ENCODE results near the gene VPS13D. TPM values are rescaled to one million over a fixed set of nuclear protein-coding genes. Genes with fewer than 3 reads are reported as not detected.

The VPS13D gene
- total RNA-seq, 4 donors from 2014 or later: 33.2 to 115 (median 56.5) TPM

GRCh38 chr1:12296623-12297022 lies 66.8 kb downstream of the VPS13D start:
- Histone ChIP-seq H3K9me3 (no peaks in the 10 kb centered on the region), H3K27me3 (no peaks in the 10 kb centered on the region), H3K36me3 (no peaks in the 10 kb centered on the region), H3K4me3 (no peak overlapping the region), H3K27ac (no peak overlapping the region), H3K4me1 (no peaks in the 10 kb centered on the region)
- intact Hi-C loops (cut with DNase I; ENCODE audit: low total_unique reads): no loop called here
- no peak for DNase-seq
- TF ChIP-seq CTCF (IDR thresholded peaks at IDR 0.05): no peak
- TF ChIP-seq POLR2A (IDR thresholded peaks at IDR 0.05): no peak

- H3K4me3 ChIP-seq: no peak overlapping the region
- H3K27me3 ChIP-seq: no peaks in the 10 kb centered on the region
- H3K36me3 ChIP-seq: no peaks in the 10 kb centered on the region
- intact Hi-C loops (cut with DNase I; ENCODE audit: low total_unique reads): no loop called here
- H3K9me3 ChIP-seq: no peaks in the 10 kb centered on the region
- H3K4me1 ChIP-seq: no peaks in the 10 kb centered on the region
- no peak overlapping the region for H3K27ac ChIP-seq
- DNase-seq: no peak
- TF ChIP-seq POLR2A (IDR thresholded peaks at IDR 0.05) (no peak), CTCF (IDR thresholded peaks at IDR 0.05) (no peak)
These were observed 70.9 kb downstream of the VPS13D start for GRCh38 chr1:12300706-12301105.

- Histone ChIP-seq H3K27me3 (no peaks in the 10 kb centered on the region), H3K36me3 (no peaks in the 10 kb centered on the region), H3K27ac (no peak overlapping the region), H3K9me3 (no peaks in the 10 kb centered on the region), H3K4me1 (no peaks in the 10 kb centered on the region), H3K4me3 (no peak overlapping the region)
- TF ChIP-seq CTCF (IDR thresholded peaks at IDR 0.05) (no peak), POLR2A (IDR thresholded peaks at IDR 0.05) (no peak)
- DNase-seq: no peak
- intact Hi-C loops (cut with DNase I; ENCODE audit: low total_unique reads): no loop called here
These were observed 71.8 kb downstream of the VPS13D start for GRCh38 chr1:12301518-12302237.

- H3K27me3 ChIP-seq: no peaks in the 10 kb centered on the region
- no peaks in the 10 kb centered on the region for H3K4me1 ChIP-seq
- no peak overlapping the region for H3K27ac ChIP-seq
- H3K4me3 ChIP-seq: no peak overlapping the region
- intact Hi-C loops (cut with DNase I; ENCODE audit: low total_unique reads): no loop called here
- H3K9me3 ChIP-seq: no peaks in the 10 kb centered on the region
- DNase-seq: no peak
- no peaks in the 10 kb centered on the region for H3K36me3 ChIP-seq
- TF ChIP-seq POLR2A (IDR thresholded peaks at IDR 0.05) (no peak), CTCF (IDR thresholded peaks at IDR 0.05) (no peak)
These were observed 73.1 kb downstream of the VPS13D start for GRCh38 chr1:12302798-12303447.

GRCh38 chr1:12305377-12305776 lies 75.5 kb downstream of the VPS13D start:
- no peak overlapping the region for H3K4me3 ChIP-seq
- no peaks in the 10 kb centered on the region for H3K9me3 ChIP-seq
- intact Hi-C loops (cut with DNase I; ENCODE audit: low total_unique reads): no loop called here
- peak; percentile 22 to 29 for DNase-seq
- H3K4me1 ChIP-seq: no peaks in the 10 kb centered on the region
- H3K36me3 ChIP-seq: no peaks in the 10 kb centered on the region
- no peak overlapping the region for H3K27ac ChIP-seq
- TF ChIP-seq POLR2A (IDR thresholded peaks at IDR 0.05) (no peak), CTCF (IDR thresholded peaks at IDR 0.05) (no peak)
- no peaks in the 10 kb centered on the region for H3K27me3 ChIP-seq

Measured in uterus (tissue), 4 donors.